ENCODE measurements around the gene OR7A17. TPM values are rescaled to one million over a fixed set of nuclear protein-coding genes. Genes with fewer than 3 reads are reported as not detected.

Gene OR7A17
- total and polyA plus RNA-seq, 2 of the 13 experiments (the other 11 are each of a cell fraction or from before 2014, with no cell fraction given) = not detected

GRCh38 chr19:14840206-14840605, 45.7 kb downstream of the OR7A17 start (continued):
- TF ChIP-seq HMGXB3 (CRISPR knock-in tag; IDR thresholded peaks at IDR 0.05; ENCODE audit: borderline replicate concordance) (no peak), DNMT3B (CRISPR knock-in tag; conservative IDR thresholded peaks at IDR 0.05) (no peak), PRMT3 (CRISPR knock-in tag; IDR thresholded peaks at IDR 0.05; ENCODE audit: borderline replicate concordance, low read depth) (no peak), CHD2 (IDR thresholded peaks at IDR 0.05; ENCODE audit: low read depth, low read length) (no peak), ZNF598 (CRISPR knock-in tag; IDR thresholded peaks at IDR 0.05; ENCODE audit: borderline replicate concordance) (no peak), SRSF9 (IDR thresholded peaks at IDR 0.05; ENCODE audit: borderline replicate concordance, insufficient read depth, low read depth, low read length, poor library complexity, severe bottlenecking) (no peak)

GRCh38 chr19:14837391-14837790, 48.5 kb downstream of the OR7A17 start:
- BruUV-seq (replicated peaks) = no TSS peak
- Histone ChIP-seq H3K4me2 (ENCODE audit: low read depth, low read length) (no peak overlapping the region), H3K4me1 (ENCODE audit: insufficient read depth, low read length) (no peaks in the 10 kb centered on the region), H3K27ac (ENCODE audit: extremely low read length, insufficient read depth, low read length) (no peak overlapping the region), H3K36me3 (replicated peaks in 1 of 2; ENCODE audit: control insufficient read depth in 1 of 2, insufficient read depth in 2 of 2, low read length in 2 of 2) (no peaks in the 10 kb centered on the region), H4K20me1 (ENCODE audit: insufficient read depth, low read length) (no peaks in the 10 kb centered on the region), H3K79me2 (ENCODE audit: insufficient read depth, low read length) (no peaks in the 10 kb centered on the region), H3K9ac (ENCODE audit: insufficient read depth, low read depth, low read length) (no peak overlapping the region), H2AFZ (ENCODE audit: low read length) (no peak overlapping the region), H3K4me3 (replicated peaks in 1 of 3; ENCODE audit: insufficient read depth in 1 of 3, low read depth in 2 of 3, low read length in 3 of 3) (no peak overlapping the region), H3K9me3 (ENCODE audit: low read length) (no peaks in the 10 kb centered on the region), H3K27me3 (ENCODE audit: control insufficient read depth in 1 of 2, insufficient read depth in 2 of 2, low read length in 2 of 2) (no peaks in the 10 kb centered on the region)
- in situ Hi-C loops (cut with HindIII; ENCODE audit: extremely low pct_ligation_motif_present, low pct_unique_long_range_greater_than_20kb) (no loop called here), intact Hi-C loops (cut with micrococcal nuclease; ENCODE audit: unreplicated experiment) (no loop called here)
- no peak for DNase-seq (ENCODE audit: low spot score)
- 0% methylated on average over 3 of the region's 4 CpGs for WGBS (ENCODE audit: low lambda C conversion rate)
- ATAC-seq = no peak
- ChIA-PET POLR2A (no interaction called here), CTCF (ENCODE audit: low intra/inter-chr PET ratio, low total read pairs) (no interaction called here)
- no peak for FAIRE-seq
- TF ChIP-seq ZNF569 (CRISPR knock-in tag; IDR thresholded peaks at IDR 0.05; ENCODE audit: borderline replicate concordance) (no peak), ZBTB14 (CRISPR knock-in tag; IDR thresholded peaks at IDR 0.05) (no peak), ZNF263 (CRISPR knock-in tag; IDR thresholded peaks at IDR 0.05) (no peak), ZBTB34 (CRISPR knock-in tag; IDR thresholded peaks at IDR 0.05) (no peak), GLMP (CRISPR knock-in tag; IDR thresholded peaks at IDR 0.05; ENCODE audit: borderline replicate concordance) (no peak), ZNF362 (CRISPR knock-in tag; IDR thresholded peaks at IDR 0.05; ENCODE audit: borderline replicate concordance) (no peak), KLF12 (CRISPR knock-in tag; IDR thresholded peaks at IDR 0.05; ENCODE audit: borderline replicate concordance) (no peak), HNRNPH1 (optimal IDR thresholded peaks at IDR 0.05; ENCODE audit: low read depth, low read length) (no peak)
